Pancreas (tissue), 10 donors: Measurements from ENCODE around the gene CCDC50. TPM values are rescaled to one million over a fixed set of nuclear protein-coding genes. Genes with fewer than 3 reads are reported as not detected.

ENCODE experiments used
- ATAC-seq, 4 donors: fragments of 200-7000 bp; cut with Tn5 transposase; one replicate each; pipeline versions ENCODE4 v1.8.0 to v1.9.1; 2020; ENCODE audit warnings: mild to moderate bottlenecking in 4 of 4, moderate library complexity in 4 of 4
- DNase-seq, 6 donors: peaks; one replicate each; pipeline ENCODE4 v3.0.0-alpha.2; 2020
- FAIRE-seq: peaks from 2 replicates; lab custom pipeline; 2012; peaks lifted over from hg19 to GRCh38; lab: Jason Lieb, UNC
- H3K27ac ChIP-seq, 4 donors: fragments of 200-600 bp; sonication (generic); 1 replicate in 3 of 4; 2 replicates in 1 of 4; pipeline versions ENCODE4 v1.5.0 to v1.8.0; 2020
- H3K27me3 ChIP-seq, 4 donors: fragments of 200-600 bp; one replicate each; pipeline ENCODE4 v1.8.0; 2021
- H3K36me3 ChIP-seq, 3 donors: fragments of 200-600 bp; sonication (generic) in 1 of 3; one replicate each; pipeline versions ENCODE4 v1.5.0 to v1.8.0; 2020 to 2021
- H3K4me1 ChIP-seq, 3 donors: fragments of 200-600 bp; one replicate each; pipeline ENCODE4 v1.8.0; 2021
- H3K4me3 ChIP-seq, 4 donors: fragments of 200-600 bp; sonication (generic) in 2 of 4; one replicate each; pipeline versions ENCODE4 v1.5.0 to v1.8.0; 2020 to 2021
- H3K9me3 ChIP-seq, 4 donors: fragments of 200-600 bp; one replicate each; pipeline ENCODE4 v1.8.0; 2021
- WGBS, 2 donors: extraction: QIAGEN DNeasy Blood & Tissue Kit; methylation state at CpG; one replicate each; pipeline ENCODE4 v1.1.7; 2013; 5-methylcytosine and 5-hydroxymethylcytosine counted together
- intact Hi-C, 3 donors: fragments of 100-400 bp; cut with DNase I; formaldehyde crosslinking; loops; one replicate each; pipeline versions ENCODE4 v1.11.1 to v1.14.2; 2022
- polyA plus RNA-seq, 2 donors: library from polyadenylated mRNA; stranded (reverse); fragments of 200-250 nt; gene quantifications; one replicate each; pipeline ENCODE4 v1.2.3, GENCODE V29; 2013
- total RNA-seq, 6 donors: library from RNA; stranded (reverse); fragmentation: NEBNext Ultra II Directional in 4 of 6; extraction: Animal tissue kit (Norgen Biotek cat#: 25700) in 4 of 6; gene quantifications; one replicate each; pipeline versions ENCODE4 v1.2.1 to v1.2.4, GENCODE V29; 2021 to 2023
- TF ChIP-seq, protein P1 (sequence below), 4 donors: fragments of 200-600 bp; sonication (generic) in 3 of 4; IDR thresholded peaks; one replicate each; pipeline versions ENCODE4 v1.5.0 to v1.8.0; 2021; ENCODE audit warnings: antibody characterized with exemption in 4 of 4
- donor health status: healthy with polysubstance abuse.
- donor health status: DM: no; HTN: no; CAD: no; lungs with moderate emphysema.
- donor health status: DM: no; HTN: no; CAD: no.
- donor health status: control.
- donor health status: control.
- donor health status: Bipolar disorder and iron deficiency.
- donor health status: DM: yes; HTN: yes; CAD: no.
- donor health status: DM: no; HTN: no; CAD: no.
- donor health status: DM: no; HTN: no; CAD: no.
- donor health status: DM: yes; HTN: yes; CAD: no.

CCDC50 gene
- total and polyA plus RNA-seq, 8 donors = 24.5 to 44.4 (median 30.4) TPM

DNA sequence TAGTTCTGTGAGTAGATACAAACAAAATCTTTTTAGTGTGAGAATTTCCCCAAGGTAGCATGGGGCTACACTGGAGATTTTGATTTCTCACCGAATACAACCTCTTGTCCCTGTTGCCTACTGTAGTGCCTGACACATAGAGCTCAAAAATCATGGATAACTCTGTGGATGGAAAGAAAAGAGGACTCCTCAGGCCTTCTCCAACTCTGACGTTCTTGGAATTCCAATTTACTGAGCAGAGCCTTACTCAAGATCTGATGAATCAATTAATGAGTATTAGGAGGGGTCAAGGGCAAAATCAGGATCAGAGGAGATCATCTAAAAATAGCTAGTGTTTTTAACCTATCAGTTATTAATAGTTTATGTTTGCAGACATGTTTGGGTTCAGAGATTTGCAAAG, 85.1 kb downstream of the CCDC50 start:
- peaks cover 0 to 4% (median 0%) of the 10 kb centered on the region in 4 donors for H3K9me3 ChIP-seq
- intact Hi-C loops = loop anchor here in 1 of 3 donors (10.0 kb wide), 1 partner anchor 391 kb away; no protein-coding TSS in a partner anchor
- DNase-seq (no peak), FAIRE-seq (no peak), ATAC-seq (no peak)
- WGBS, 2 donors = 6 to 8% methylated on average over 2 of the region's 2 CpGs
- H3K4me1 ChIP-seq = no peaks in the 10 kb centered on the region
- H3K27ac ChIP-seq = no peak overlapping the region
- TF ChIP-seq, protein P1, sequence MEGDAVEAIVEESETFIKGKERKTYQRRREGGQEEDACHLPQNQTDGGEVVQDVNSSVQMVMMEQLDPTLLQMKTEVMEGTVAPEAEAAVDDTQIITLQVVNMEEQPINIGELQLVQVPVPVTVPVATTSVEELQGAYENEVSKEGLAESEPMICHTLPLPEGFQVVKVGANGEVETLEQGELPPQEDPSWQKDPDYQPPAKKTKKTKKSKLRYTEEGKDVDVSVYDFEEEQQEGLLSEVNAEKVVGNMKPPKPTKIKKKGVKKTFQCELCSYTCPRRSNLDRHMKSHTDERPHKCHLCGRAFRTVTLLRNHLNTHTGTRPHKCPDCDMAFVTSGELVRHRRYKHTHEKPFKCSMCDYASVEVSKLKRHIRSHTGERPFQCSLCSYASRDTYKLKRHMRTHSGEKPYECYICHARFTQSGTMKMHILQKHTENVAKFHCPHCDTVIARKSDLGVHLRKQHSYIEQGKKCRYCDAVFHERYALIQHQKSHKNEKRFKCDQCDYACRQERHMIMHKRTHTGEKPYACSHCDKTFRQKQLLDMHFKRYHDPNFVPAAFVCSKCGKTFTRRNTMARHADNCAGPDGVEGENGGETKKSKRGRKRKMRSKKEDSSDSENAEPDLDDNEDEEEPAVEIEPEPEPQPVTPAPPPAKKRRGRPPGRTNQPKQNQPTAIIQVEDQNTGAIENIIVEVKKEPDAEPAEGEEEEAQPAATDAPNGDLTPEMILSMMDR (IDR thresholded peaks at IDR 0.05) = no peak
- no peaks in the 10 kb centered on the region for H3K36me3 ChIP-seq
- no peak overlapping the region for H3K4me3 ChIP-seq
- no peaks in the 10 kb centered on the region for H3K27me3 ChIP-seq

DNA sequence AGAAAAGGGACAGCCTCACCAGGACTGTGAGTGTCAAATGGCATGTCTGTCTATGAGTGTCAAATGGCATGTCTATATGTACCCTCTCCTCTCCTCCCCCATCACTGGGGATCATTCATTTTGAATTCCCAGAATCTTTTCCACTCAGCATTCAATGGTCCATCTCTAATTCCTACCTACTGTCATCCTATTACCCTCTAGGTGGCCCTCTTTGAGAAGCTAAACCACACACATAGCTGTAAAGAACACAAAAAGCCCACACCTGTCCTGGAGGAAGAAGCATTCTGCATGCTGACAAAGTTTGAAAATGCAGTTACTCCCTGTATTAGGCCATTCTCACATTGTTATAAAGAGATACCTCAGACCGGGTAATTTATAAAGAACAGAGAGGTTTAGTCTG, 85.5 kb downstream of the CCDC50 start:
- peaks cover 0 to 4% (median 0%) of the 10 kb centered on the region in 4 donors for H3K9me3 ChIP-seq
- H3K27ac ChIP-seq = no peak overlapping the region
- TF ChIP-seq, protein P1 (IDR thresholded peaks at IDR 0.05) = no peak
- H3K27me3 ChIP-seq = no peaks in the 10 kb centered on the region
- intact Hi-C loops = loop anchor here in 1 of 3 donors (10.0 kb wide), 1 partner anchor 390 kb away; no protein-coding TSS in a partner anchor
- H3K4me1 ChIP-seq = no peaks in the 10 kb centered on the region
- WGBS, 2 donors = 72 to 79% methylated on average over 1 of the region's 1 CpG
- H3K36me3 ChIP-seq = no peaks in the 10 kb centered on the region
- FAIRE-seq (no peak), DNase-seq (no peak), ATAC-seq (no peak)
- H3K4me3 ChIP-seq = no peak overlapping the region

DNA sequence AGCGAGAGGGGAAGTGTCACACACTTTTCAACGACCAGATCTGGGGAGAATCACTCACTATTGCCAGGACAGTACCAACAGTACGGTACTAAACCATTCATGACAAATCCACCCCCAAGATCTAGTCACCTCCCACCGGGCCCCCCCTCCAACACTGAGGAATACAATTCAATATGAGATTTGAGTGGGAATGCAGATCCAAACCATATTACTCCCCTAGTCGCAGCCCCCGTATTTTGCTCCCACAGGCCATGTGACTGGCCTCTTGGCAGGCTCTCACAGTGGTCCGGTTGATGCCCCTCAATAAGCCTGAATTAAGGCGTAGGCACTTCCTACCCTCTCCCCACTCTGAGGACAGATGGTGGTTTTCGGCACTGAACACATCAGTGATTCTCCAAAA, 86.4 kb downstream of the CCDC50 start:
- Histone ChIP-seq H3K9me3 (no peaks in the 10 kb centered on the region), H3K27me3 (no peaks in the 10 kb centered on the region), H3K4me1 (no peaks in the 10 kb centered on the region), H3K4me3 (no peak overlapping the region), H3K36me3 (no peaks in the 10 kb centered on the region), H3K27ac (no peak overlapping the region)
- no peak for DNase-seq
- no peak for ATAC-seq
- TF ChIP-seq, protein P1 (IDR thresholded peaks at IDR 0.05) = no peak
- intact Hi-C loops = loop anchor here in 1 of 3 donors (10.0 kb wide), 1 partner anchor 389 kb away; no protein-coding TSS in a partner anchor
- FAIRE-seq = no peak
- 77 to 88% methylated on average over 9 of the region's 9 CpGs for WGBS, 2 donors

DNA sequence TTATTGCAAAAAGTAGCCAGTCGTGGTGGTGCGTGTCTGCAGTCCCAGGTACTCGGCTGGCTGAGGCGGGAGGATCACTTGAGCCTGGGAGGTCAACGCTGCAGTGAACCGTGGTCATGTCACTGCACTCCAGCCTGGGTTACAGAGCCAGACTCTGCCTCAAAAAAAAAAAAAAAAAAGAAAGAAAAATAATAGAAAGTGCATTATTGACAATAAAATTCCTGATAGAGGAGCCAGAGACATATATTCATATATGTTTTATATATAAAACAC, 88.2 kb downstream of the CCDC50 start:
- Histone ChIP-seq H3K27me3 (no peaks in the 10 kb centered on the region), H3K9me3 (no peaks in the 10 kb centered on the region), H3K36me3 (no peaks in the 10 kb centered on the region), H3K4me3 (no peak overlapping the region), H3K4me1 (no peaks in the 10 kb centered on the region), H3K27ac (no peak overlapping the region)
- WGBS, 2 donors = 45 to 68% methylated on average over 6 of the region's 6 CpGs
- TF ChIP-seq, protein P1 (IDR thresholded peaks at IDR 0.05) = no peak
- DNase-seq (no peak), FAIRE-seq (no peak), ATAC-seq (no peak)
- intact Hi-C loops = loop anchor here in 1 of 3 donors (10.0 kb wide), 1 partner anchor 387 kb away; no protein-coding TSS in a partner anchor

DNA sequence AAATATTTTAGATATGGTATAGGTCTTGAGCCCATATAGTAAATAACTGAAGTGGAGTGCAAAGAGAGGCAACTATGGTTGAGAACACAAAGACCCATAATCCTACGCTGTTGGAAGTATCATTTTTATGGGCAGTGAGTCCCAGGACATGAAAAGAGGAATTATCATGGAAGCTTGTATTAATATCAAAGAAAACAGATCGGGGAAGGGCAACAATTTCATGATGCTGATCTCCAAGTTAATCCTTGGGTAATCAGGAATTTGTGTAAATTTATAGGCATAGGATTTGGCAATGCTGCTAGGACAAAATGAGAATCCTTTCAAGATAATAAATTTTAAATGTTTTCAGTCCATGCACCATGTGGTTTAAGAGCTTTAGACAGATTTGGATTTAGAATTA, 91.6 kb downstream of the CCDC50 start:
- intact Hi-C loops = loop anchor here in 1 of 3 donors (10.0 kb wide), 1 partner anchor 1014 kb away; no protein-coding TSS in a partner anchor
- H3K4me1 ChIP-seq = no peaks in the 10 kb centered on the region
- DNase-seq (no peak), ATAC-seq (no peak), FAIRE-seq (no peak)
- H3K4me3 ChIP-seq = no peak overlapping the region
- TF ChIP-seq, protein P1 (IDR thresholded peaks at IDR 0.05) = no peak
- H3K27ac ChIP-seq = no peak overlapping the region
- H3K27me3 ChIP-seq = no peaks in the 10 kb centered on the region
- no peaks in the 10 kb centered on the region for H3K36me3 ChIP-seq
- H3K9me3 ChIP-seq = no peaks in the 10 kb centered on the region
- 83 to 85% methylated on average over 2 of the region's 2 CpGs for WGBS, 2 donors
